Keratinocyte (primary cell): ENCODE data around the gene RNU6-8.

ENCODE experiments used
- EZH2 ChIP-seq: IDR thresholded peaks from one replicate; pipeline ENCODE4 v1.6.1; 2012; ENCODE audit warnings: inconsistent platforms, mild to moderate bottlenecking, low read length, moderate library complexity
- TF ChIP-seq, protein P1 (sequence below), 3 experiments: IDR thresholded peaks in 1 of 3; conservative IDR thresholded peaks in 1 of 3; optimal IDR thresholded peaks in 1 of 3; 2 replicates in 2 of 3; 3 replicates in 1 of 3; pipeline versions ENCODE3 to v1.5.1; 2011; ENCODE audit warnings: low read length in 3 of 3, mild to moderate bottlenecking in 3 of 3, moderate library complexity in 2 of 3, control low read depth in 1 of 3, inconsistent platforms in 1 of 3; ENCODE audit not compliant: insufficient read depth in 2 of 3; ENCODE audit errors: extremely low read depth in 1 of 3

DNA sequence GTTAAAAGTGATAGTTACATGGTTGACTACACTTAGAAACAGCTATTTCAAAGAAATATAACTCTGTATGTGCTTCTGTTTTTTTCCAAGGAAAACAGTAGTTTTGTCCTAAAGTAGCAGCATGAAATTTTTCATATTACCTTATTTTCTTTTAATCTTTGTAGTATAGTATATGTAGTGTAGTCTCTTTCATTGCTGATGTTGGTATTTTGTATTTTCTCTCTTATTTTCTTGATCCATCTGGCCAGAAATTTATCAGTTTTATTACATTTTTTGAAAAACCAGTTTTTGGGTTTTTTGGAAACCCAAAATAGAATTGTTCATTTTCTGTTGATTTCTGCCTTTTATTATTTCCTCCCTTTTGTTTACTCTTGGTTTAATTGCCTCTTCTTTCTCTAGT, 6.4 kb upstream of the RNU6-8 start:
- TF ChIP-seq, protein P1, sequence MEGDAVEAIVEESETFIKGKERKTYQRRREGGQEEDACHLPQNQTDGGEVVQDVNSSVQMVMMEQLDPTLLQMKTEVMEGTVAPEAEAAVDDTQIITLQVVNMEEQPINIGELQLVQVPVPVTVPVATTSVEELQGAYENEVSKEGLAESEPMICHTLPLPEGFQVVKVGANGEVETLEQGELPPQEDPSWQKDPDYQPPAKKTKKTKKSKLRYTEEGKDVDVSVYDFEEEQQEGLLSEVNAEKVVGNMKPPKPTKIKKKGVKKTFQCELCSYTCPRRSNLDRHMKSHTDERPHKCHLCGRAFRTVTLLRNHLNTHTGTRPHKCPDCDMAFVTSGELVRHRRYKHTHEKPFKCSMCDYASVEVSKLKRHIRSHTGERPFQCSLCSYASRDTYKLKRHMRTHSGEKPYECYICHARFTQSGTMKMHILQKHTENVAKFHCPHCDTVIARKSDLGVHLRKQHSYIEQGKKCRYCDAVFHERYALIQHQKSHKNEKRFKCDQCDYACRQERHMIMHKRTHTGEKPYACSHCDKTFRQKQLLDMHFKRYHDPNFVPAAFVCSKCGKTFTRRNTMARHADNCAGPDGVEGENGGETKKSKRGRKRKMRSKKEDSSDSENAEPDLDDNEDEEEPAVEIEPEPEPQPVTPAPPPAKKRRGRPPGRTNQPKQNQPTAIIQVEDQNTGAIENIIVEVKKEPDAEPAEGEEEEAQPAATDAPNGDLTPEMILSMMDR (optimal IDR thresholded peaks at IDR 0.05 in 1 of 3, IDR thresholded peaks at IDR 0.05 in 1 of 3, conservative IDR thresholded peaks at IDR 0.05 in 1 of 3; ENCODE audit: extremely low read depth in 1 of 3, insufficient read depth in 2 of 3, low read length in 3 of 3) = no peak
- TF ChIP-seq EZH2 = no peak
